BE2C (cell line): ENCODE data around the gene CSTF2T.

Experiments
- DNase-seq: peaks from one replicate; pipeline ENCODE4 v3.0.0-alpha.2; 2020
- H3K27me3 ChIP-seq: fragments of 250-450 bp; sonication (Bioruptor Pico); 2 replicates; pipeline ENCODE4 v1.5.1; 2020; ENCODE audit warnings: mild to moderate bottlenecking
- H3K36me3 ChIP-seq: fragments of 250-450 bp; sonication (Bioruptor Pico); 2 replicates; pipeline ENCODE4 v1.5.1; 2020; ENCODE audit warnings: mild to moderate bottlenecking
- H3K4me1 ChIP-seq: fragments of 250-450 bp; sonication (Bioruptor Pico); 2 replicates; pipeline ENCODE4 v1.5.1; 2020
- H3K4me3 ChIP-seq: 2 replicates; pipeline ENCODE4 v1.5.1; 2011; ENCODE audit warnings: low read depth, low read length
- H3K9me3 ChIP-seq: fragments of 250-450 bp; sonication (Bioruptor Pico); 2 replicates; pipeline ENCODE4 v1.5.1; 2020
- CTCF ChIP-seq: IDR thresholded peaks from 2 replicates; pipeline ENCODE4 v1.5.1; 2012; ENCODE audit warnings: mild to moderate bottlenecking, low read depth, low read length

The CSTF2T gene

GRCh38 chr10:51651063-51651462 lies 48.3 kb downstream of the CSTF2T start:
- no peak for TF ChIP-seq CTCF
- H3K9me3 ChIP-seq = no peaks in the 10 kb centered on the region
- H3K4me3 ChIP-seq = no peak overlapping the region
- no peak for DNase-seq
- no peaks in the 10 kb centered on the region for H3K4me1 ChIP-seq
- H3K27me3 ChIP-seq = no peaks in the 10 kb centered on the region; the same call in 1 of the 2 replicates
- H3K36me3 ChIP-seq = no peaks in the 10 kb centered on the region

- Histone ChIP-seq H3K4me1 (no peaks in the 10 kb centered on the region), H3K27me3 (no peaks in the 10 kb centered on the region), H3K36me3 (no peaks in the 10 kb centered on the region), H3K4me3 (no peak overlapping the region), H3K9me3 (no peaks in the 10 kb centered on the region)
- no peak for TF ChIP-seq CTCF
- DNase-seq = no peak
Observed at GRCh38 chr10:51649064-51649463, 50.3 kb downstream of the CSTF2T start.
